CD4-positive, alpha-beta T cell treated with Interleukin-2 at 100 ng/mL for 4 hours (primary cell): ENCODE measurements around the gene MAEA.

Source experiments
- DNase-seq: peaks from one replicate; pipeline ENCODE4 v3.0.0-alpha.2; 2020; ENCODE audit warnings: low spot score

Gene MAEA

GRCh38 chr4:1353186-1354055 is 63.7 kb downstream of the MAEA start:
- no peak for DNase-seq

GRCh38 chr4:1354136-1354982 is 64.7 kb downstream of the MAEA start:
- DNase-seq = no peak

GRCh38 chr4:1354983-1355275 is 65.2 kb downstream of the MAEA start:
- no peak for DNase-seq

GRCh38 chr4:1355378-1355777 is 65.7 kb downstream of the MAEA start:
- no peak for DNase-seq

GRCh38 chr4:1356181-1356998 is 66.7 kb downstream of the MAEA start:
- DNase-seq = peak; percentile 49

GRCh38 chr4:1357356-1358248 is 67.9 kb downstream of the MAEA start:
- no peak for DNase-seq

GRCh38 chr4:1358421-1359143 is 68.9 kb downstream of the MAEA start:
- DNase-seq = no peak

- DNase-seq = no peak
Observed at GRCh38 chr4:1359144-1359501, 69.4 kb downstream of the MAEA start.

GRCh38 chr4:1359976-1360375 is 70.3 kb downstream of the MAEA start:
- DNase-seq = no peak

- DNase-seq = no peak
Observed at GRCh38 chr4:1360423-1361283, 71.0 kb downstream of the MAEA start.

- no peak for DNase-seq
Observed at GRCh38 chr4:1361431-1361830, 71.7 kb downstream of the MAEA start.

GRCh38 chr4:1362046-1362445 is 72.4 kb downstream of the MAEA start:
- no peak for DNase-seq

GRCh38 chr4:1362521-1362920 is 72.8 kb downstream of the MAEA start:
- no peak for DNase-seq

- DNase-seq = no peak
Observed at GRCh38 chr4:1363513-1363912, 73.8 kb downstream of the MAEA start.

- DNase-seq = no peak
Observed at GRCh38 chr4:1364217-1364616, 74.5 kb downstream of the MAEA start.

- DNase-seq = no peak
Observed at GRCh38 chr4:1364748-1365147, 75.1 kb downstream of the MAEA start.

- no peak for DNase-seq
Observed at GRCh38 chr4:1365271-1366178, 75.8 kb downstream of the MAEA start.

GRCh38 chr4:1366371-1367229 is 76.9 kb downstream of the MAEA start:
- DNase-seq = no peak
